Hematopoietic multipotent progenitor cell treated with erythropoietin and hydrocortisone succinate and interleukin-3 and kit ligand, for 4 days (in vitro differentiated cells): ENCODE data around the gene ACVRL1.
"Not testable (repeated sequence)": the region's sequence is repeated elsewhere in the genome, so short reads cannot be mapped to it uniquely, and the experiment has no call there.

Source experiments
- DNase-seq: peaks from one replicate; pipeline ENCODE4 v3.0.0-alpha.2; 2015

ACVRL1 gene

DNA sequence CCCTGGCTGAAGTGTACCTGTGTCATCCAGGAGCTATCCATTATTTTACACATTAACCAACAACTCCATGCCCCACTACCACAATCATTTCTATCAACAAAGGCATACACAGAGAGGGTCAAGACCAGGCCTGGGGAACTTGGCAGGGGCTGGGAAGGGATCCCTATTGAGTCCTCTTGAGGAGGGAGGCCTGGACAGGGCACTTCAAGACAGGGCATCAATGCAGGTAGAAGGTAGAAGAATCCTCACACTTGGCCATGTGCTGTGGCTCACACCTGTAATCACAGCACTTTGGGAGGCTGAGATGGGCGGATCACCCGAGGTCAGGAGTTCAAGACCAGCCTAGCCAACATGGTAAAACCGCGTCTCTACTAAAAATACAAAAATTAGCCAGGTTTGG lies 32.8 kb upstream of the ACVRL1 start:
- DNase-seq, result no peak

DNA sequence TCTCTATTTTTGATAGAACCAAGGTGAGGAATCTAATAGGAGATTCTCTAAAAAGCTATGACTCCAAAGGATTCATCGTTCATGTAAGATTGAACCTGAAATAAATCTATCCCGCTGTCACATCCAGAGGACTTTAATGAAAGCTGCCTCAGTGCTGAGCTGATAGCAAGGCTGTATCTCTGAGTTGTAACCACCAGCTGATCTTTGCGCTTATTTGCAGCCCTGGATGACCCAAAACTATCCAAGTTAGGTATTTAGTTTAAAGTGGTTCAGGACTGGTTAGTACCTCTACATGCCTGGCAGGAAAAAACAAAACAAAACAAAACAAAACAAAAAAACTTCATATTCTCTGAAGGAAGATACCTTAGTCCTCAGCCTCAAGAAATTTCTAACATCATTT lies 28.2 kb upstream of the ACVRL1 start:
- DNase-seq, result no peak

GRCh38 chr12:51883295-51883694 lies 24.0 kb upstream of the ACVRL1 start:
- no peak for DNase-seq

GRCh38 chr12:51883998-51884675 lies 23.2 kb upstream of the ACVRL1 start:
- DNase-seq, result no peak

DNA sequence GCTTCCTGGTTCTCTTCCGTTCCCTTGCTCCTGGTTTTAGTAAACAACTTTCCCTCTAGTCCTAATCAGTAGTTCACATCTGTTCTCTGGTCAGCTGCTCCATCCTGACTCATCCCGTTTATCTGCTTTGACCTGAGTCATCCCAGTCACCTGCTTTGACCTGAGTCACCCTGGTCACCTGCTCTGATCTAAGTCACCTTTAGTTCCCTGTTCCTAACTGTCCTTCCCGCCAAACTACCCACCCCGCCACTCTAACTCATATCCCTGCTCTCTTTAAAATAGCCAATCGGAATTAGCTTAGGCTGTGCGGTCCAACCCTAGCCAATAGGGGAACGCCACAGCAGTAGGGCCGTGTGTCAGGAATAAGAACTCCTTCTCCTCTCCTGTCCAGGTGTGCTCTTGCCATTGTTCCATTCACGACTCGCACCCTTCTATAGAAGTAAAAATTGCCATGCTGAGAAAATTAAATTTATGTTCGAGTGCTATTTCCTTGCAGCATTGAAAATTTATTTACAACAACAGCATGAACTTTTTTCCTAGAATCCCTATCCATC lies 22.6 kb upstream of the ACVRL1 start:
- no peak for DNase-seq

GRCh38 chr12:51885294-51886020 lies 21.8 kb upstream of the ACVRL1 start:
- not testable (repeated sequence) for DNase-seq

DNA sequence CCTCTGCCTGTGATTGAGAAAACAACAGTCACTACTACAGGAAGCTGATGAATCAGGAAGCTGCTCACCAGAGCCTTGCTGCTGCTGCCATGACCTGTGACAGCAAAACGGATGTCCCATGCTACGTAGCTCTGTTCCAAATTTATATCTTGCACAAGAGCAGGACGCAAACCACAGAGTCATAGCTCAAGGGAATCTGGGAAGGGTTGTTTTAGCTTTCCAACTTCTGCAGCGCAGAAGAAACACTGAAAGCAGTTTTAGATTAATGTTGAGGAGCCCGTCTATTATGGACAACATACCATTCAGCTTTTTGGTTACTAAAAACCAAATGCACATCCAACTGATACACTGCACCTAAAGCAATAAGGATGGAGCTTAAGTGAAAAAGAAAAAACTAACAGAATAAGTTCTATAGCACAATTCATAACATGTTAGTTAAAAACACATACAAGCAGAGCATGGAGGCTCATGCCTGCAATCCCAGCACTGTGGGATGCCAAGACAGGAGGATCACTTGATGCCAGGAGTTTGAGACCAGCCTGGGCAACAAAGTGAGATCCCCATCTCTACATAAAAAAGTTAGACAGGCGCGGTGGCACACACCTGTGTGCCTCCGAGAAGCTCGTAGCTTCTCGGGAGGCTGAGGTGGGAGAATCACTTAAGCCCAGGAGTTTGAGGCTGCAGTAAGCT lies 21.1 kb upstream of the ACVRL1 start:
- peak; percentile 83 for DNase-seq

GRCh38 chr12:51887476-51888315 lies 19.6 kb upstream of the ACVRL1 start, which contains the start of gene ANKRD33:
Gene ANKRD33 (plus strand): TSS chr12:51888103. CDS start chr12:51888187, 84 bp downstream.
- peak; percentile 64 for DNase-seq

GRCh38 chr12:51888316-51889215 lies 18.7 kb upstream of the ACVRL1 start:
- DNase-seq, result no peak

DNA sequence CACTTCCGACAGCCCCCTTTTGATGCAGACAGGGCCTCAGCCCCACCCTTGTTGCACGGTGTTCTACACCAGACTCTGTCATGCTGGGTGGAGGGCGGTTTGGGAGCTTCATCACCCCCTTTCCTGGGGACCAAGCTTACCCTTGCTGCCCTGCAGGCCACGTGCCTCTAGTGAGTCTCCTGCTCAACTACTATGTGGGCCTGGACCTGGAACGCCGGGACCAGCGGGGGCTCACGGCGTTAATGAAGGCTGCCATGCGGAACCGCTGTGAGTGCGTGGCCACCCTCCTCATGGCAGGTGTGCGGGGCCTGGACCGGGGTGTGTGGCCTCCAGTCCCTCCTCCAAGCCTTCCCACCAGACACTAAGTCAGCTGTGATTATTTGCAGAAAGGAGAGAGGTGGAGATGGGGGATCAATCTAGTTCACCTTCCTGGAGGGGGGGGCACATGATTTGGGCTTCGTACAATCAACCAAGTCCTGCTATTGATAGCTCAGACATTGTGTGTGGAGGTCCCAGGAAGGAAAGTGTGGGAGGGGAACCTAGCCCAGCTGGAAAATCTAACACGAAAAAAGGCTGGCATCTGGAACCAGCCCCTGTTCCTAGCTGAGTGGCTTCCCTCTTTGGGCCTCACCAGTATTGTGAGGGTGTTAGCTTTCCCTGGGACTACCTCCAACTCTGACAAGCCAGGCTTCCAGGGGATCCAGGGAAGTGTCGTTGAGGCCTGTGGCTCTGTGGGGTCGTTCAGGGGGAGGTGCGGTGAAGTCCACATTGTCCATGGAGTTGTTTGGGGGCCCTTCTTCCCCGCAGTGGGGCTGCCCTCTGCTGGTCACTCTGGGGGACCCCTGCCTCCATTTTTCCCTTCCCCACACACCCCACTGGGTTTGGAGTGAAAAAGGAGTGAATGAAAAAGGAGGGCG lies 17.8 kb upstream of the ACVRL1 start:
- DNase-seq, result no peak

DNA sequence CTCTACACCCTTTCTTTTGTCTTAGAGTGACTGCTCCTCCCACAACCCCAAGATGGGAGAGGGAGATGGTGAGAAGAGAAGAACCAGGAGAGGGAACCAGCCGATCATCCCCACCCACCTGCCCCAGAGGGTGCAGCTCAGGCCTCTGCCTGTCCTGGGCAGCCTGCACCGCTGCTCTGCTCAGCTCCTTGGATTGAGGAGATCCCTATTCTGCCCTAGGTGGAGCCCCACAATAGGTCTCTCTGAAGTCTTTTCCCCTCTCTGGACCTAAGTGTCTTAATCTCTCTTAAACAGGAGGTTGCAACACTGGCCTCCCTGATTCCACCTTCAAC lies 17.2 kb upstream of the ACVRL1 start:
- DNase-seq, result no peak

DNA sequence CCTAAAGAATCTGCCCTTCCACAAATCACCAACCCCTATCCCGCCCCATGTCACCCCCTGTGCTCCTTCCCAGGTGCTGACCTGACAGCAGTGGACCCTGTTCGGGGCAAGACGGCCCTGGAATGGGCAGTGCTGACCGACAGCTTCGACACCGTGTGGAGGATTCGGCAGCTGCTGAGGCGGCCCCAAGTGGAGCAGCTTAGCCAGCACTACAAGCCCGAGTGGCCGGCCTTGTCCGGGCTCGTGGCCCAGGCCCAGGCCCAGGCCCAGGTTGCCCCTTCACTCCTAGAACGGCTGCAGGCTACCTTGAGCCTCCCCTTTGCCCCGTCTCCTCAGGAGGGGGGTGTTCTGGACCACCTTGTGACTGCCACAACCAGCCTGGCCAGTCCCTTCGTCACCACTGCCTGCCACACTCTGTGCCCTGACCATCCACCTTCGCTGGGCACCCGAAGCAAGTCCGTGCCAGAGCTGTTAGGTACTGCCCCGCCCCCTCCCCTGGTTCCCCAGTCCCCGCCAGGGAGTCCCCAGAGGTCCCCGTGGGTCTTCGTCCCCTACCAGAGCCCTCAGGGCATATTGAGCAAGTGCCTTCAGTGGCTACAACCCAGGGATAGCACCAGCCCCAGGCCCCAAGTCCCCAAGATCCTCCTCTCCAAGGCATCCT lies 16.7 kb upstream of the ACVRL1 start:
- no peak for DNase-seq

- DNase-seq, result peak; percentile 62
Measured at GRCh38 chr12:51891843-51892242, 15.5 kb upstream of the ACVRL1 start.

DNA sequence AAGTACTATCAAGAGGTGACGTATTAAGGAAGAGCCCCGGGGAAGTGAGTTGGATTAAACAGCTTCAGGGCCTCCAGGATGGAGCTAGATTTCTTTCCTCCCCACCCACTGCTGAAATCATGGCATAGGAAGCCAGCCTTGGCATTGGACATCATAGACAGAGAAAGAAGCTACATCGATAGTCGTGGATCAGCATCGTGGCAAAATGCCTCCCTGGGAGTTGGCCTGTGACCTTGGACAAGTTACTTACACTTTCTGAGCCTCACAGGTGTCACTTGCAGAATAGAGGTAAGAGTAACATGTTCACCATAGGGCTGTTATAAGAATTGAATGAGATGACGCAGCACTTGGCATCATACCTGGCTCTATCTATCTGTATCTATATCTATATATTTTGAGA lies 13.5 kb upstream of the ACVRL1 start:
- no peak for DNase-seq

DNA sequence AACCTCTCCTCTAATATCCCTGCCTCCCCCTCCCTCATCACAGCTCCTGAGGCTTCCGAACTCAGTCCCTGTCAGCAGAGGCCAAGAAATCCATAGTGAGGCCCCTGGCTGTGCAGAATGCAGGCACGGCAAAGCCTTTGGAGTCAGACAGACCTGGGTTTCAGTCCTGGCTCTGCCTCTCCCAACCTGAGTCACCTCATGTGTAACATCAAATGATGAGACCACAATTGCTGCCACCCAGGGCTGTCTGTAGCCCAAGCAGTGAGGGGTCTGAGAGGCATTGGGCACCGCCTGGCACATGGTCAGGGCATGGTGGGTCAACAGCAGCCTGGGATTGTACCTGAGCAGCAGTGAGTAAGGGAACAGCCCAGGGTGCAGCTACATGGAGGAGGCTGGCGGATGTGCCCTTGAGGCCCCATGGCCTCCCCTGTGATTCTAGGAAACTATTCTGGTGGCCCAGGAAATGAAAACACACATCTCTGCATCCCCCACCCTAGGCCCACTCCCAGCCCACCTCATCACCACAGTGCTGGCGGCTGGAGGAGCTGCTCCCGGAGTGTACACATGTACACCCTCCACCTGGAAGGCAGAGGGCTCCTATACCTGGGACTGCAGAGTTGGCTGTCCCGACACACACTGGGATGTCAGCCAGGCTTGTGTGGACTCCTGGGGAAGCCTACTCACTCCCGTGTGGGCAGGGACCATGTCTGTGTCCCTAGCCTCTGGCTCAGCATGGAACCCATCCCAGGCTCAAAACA lies 11.7 kb upstream of the ACVRL1 start:
- no peak for DNase-seq

DNA sequence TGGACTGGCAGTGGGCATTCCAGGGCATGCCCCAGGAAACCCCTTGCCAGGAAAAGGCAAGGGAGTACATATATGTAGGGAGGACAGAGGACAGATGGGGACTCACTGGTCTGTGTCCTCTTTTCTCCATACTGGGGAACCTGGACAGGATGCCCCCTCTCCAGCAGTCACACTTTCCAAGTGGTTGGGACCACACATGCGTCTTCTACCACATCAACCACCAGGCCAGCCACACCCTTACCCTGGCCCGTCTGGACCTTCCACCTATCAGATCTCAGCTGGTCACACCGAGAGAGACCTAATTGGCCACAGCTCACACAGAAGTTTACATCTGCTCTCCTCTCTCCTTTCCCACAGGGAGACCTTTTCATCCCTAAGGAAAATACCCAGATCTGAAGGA lies 11.1 kb upstream of the ACVRL1 start:
- DNase-seq, result peak; percentile 58

GRCh38 chr12:51897181-51897580 lies 10.1 kb upstream of the ACVRL1 start:
- no peak for DNase-seq

GRCh38 chr12:51898506-51898905 lies 8.8 kb upstream of the ACVRL1 start:
- no peak for DNase-seq

GRCh38 chr12:51898937-51899336 lies 8.4 kb upstream of the ACVRL1 start:
- DNase-seq, result no peak
